Measurements from ENCODE around the gene RPH3AL.

GRCh38 chr17:202501-202951 is 150.1 kb downstream of the RPH3AL start:
- TF ChIP-seq, protein P1, sequence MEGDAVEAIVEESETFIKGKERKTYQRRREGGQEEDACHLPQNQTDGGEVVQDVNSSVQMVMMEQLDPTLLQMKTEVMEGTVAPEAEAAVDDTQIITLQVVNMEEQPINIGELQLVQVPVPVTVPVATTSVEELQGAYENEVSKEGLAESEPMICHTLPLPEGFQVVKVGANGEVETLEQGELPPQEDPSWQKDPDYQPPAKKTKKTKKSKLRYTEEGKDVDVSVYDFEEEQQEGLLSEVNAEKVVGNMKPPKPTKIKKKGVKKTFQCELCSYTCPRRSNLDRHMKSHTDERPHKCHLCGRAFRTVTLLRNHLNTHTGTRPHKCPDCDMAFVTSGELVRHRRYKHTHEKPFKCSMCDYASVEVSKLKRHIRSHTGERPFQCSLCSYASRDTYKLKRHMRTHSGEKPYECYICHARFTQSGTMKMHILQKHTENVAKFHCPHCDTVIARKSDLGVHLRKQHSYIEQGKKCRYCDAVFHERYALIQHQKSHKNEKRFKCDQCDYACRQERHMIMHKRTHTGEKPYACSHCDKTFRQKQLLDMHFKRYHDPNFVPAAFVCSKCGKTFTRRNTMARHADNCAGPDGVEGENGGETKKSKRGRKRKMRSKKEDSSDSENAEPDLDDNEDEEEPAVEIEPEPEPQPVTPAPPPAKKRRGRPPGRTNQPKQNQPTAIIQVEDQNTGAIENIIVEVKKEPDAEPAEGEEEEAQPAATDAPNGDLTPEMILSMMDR (IDR thresholded peaks at IDR 0.05), result no peak
- TF ChIP-seq POLR2A (IDR thresholded peaks at IDR 0.05) (no peak), EP300 (IDR thresholded peaks at IDR 0.05) (no peak)

Measured in tibial nerve (tissue), 4 donors.